Lung microvascular endothelial cell (primary cell): ENCODE measurements around the gene SHISA4. TPM values are rescaled to one million over a fixed set of nuclear protein-coding genes. Genes with fewer than 3 reads are reported as not detected.
A peak's percentile ranks its signal among the peaks of the same experiment; 100 is the strongest.
"Not testable (repeated sequence)": the region's sequence is repeated elsewhere in the genome, so short reads cannot be mapped to it uniquely, and the experiment has no call there.

Experiments used
- DNase-seq, 2 donors: peaks; one replicate each; pipeline versions ENCODE4 v3.0.0 to v3.0.0-alpha.2; 2010; ENCODE audit warnings: low read depth in 2 of 2
- total RNA-seq: library from RNA; depleted of rRNA; stranded (reverse); fragments of >200 nt; gene quantifications from 2 replicates; pipeline ENCODE4 v1.2.1, GENCODE V29; 2014

Gene SHISA4
- total RNA-seq, 1 donor from 2014 or later: 9.1 TPM

DNA sequence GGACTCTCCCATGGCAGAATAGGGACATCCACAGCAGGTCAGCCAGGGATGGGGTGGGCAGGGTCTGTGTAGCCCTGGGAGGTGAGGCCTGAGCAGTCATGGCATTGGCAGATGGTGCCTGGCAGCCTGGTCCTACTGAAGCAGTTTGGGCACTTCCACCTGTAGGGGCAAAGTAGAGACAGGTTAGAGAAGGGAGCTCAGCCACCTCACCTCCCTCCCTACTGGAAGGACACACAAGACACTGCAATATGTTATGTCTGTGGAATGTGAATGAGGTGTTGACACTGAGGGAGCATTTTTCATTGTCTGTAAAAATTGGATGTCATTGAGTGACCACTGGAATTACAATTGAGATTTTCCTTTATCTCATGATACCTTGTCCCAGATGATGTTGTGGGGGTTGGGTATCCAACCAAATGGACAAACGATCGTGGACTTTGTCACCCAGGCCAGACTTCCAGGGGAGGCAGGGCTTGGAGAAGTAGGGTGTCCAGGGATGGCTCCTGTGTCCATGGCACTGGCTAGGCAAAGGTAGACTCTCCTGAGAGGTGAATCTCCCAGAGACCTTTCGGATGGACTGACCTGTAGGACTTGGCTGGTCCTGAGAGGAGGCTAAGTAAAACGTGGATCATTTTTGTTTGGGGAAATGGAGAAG is 9.7 kb downstream of the SHISA4 start:
- no peak for DNase-seq

DNA sequence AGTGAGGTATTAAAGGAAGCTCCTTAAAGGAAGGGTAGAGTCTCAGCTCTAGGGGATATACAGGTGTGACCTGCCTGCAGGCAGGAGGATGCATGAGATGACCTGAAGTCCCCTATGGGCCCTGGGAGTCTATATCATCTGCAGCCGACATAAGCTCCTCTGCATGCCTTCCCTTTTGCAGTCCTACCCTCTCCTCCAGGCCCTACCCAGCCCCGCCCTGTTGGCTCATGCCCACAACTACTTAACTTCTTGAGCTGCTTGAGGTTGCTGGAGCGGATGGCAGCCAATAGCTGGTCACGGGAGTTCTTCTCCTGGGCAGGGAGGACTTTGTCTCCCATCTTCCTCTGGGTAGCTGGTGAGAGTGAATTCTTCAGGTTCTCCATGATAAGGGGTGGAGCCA is 10.3 kb downstream of the SHISA4 start:
- DNase-seq: no peak

DNA sequence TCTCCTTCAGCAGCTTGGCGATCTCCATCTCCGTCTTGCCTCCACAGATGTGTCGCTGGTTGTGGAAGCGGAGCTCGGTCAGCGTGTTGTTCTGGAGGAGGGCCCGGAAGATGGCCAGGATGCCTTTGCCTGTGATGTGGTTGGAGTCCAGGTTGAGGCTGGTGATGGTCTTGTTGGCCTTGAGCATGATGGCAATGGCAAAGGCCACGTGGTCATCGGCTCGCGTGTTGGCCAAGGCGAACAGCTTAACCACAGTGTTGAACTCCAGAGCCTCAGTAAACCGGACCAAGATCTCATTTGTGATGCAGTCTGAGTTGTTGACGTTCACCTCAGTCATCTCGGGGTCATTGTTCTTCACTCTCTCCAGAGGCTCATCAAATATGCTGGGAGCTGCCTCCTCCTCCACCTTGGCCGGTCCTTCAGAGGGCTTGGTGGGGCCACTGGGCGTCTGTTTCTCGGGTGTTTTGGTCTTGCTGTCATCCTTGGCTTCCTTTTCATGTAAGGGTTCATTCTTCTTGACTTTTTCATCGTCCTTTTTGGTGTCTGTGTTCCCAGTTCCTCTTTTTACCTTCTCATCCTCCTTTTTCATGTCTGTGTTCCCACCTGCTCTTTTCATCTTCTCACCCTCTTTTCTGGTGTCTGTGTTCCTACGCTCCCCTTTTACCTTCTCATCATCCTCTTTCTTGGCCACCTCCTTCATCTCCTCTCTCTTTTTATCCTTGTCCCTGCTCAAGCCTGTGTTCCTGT is 11.2 kb downstream of the SHISA4 start:
- DNase-seq: no peak

- DNase-seq: no peak
Observed at GRCh38 chr1:201900476-201900875, 11.8 kb downstream of the SHISA4 start.

DNA sequence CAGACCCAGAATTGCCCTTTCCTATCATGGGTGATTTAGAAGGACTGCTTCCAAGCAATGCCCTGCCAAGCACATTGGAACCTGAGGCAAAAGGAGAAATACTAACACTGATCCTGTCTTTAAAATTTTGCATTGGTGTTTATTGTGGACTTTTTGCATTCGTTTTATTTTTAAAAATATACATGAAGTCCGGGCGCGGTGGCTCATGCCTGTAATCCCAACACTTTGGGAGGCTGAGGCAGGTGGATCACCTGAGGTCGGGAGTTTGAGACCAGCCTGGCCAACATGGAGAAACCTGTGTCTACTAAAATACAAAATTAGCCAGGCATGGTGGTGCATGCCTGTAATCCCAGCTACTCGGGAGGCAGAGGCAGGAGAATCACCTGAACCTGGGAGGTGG is 12.3 kb downstream of the SHISA4 start:
- DNase-seq: not testable (repeated sequence)

DNA sequence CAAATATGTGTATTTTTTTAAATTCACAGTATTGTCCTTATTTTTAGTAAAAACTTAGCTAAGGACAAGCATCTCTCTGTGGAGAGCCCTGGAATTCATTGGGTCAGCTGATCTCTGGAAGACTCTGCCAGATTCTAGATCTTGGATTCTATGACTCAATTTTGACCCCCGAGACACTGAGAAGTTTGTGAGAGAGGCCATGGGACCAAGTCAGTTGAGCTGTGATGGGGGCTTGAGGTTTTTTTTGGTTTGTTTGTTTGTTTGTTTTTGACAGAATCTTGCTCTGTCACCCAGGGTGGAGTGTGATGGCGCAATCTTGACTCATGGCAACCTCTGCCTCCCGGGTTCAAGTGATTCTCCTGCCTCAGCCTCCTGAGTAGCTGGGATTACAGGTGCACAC is 13.5 kb downstream of the SHISA4 start:
- DNase-seq: no peak

DNA sequence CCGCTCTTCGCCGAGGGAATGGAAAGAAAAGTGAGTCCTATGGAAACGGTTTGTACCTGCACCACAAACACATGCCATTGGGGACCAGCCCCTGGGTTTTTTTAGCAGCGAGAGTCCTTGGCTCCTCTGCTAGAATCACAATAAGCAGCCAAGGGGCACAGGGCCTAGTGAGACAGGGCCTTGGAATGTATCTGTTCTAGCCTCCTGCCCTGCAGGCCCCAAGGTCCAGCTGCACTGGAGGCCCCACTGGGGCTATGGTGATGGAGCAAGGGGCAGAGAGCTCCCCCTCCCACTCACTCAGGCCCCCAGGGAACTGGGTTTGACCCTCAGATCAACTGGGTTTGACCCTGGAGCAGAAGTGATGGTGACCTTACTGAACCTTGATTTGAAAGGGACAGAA is 14.4 kb downstream of the SHISA4 start:
- DNase-seq: no peak

- DNase-seq: peak in 1 of 2 donors; percentile 87
Observed at GRCh38 chr1:201904579-201904978, 15.9 kb downstream of the SHISA4 start.

DNA sequence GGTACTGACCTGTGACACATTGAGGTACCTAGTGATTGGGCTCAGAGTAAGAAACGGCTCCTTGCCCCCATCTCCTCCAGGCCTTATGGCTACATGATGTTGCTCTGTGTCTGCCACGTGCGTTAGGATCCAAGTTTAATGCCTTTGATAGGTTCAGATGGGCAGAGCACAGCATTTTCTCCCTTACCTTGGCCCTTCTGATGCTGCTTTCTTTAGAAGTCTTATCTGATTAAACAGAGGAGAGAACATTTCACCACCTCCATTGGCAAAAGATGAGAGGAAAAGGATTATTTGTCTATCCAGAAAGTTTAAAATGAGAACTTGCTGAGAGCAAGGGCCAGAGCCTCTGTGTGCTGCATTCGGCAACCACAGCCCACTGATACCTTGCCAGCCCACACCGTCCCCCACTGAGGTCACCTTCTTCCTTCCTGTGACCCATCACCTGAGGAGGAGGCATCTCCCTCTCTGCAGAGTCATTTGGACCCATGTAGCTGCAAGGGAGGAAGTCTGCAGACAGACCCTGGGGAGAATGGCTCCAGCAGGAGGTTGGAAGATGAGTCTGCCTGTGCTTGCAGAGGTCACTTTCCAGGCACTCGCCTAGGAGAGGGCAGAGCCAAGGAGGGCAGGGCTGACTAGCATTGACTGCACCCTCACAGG is 16.7 kb downstream of the SHISA4 start:
- DNase-seq: no peak

GRCh38 chr1:201906336-201906735 is 17.6 kb downstream of the SHISA4 start:
- DNase-seq: no peak

DNA sequence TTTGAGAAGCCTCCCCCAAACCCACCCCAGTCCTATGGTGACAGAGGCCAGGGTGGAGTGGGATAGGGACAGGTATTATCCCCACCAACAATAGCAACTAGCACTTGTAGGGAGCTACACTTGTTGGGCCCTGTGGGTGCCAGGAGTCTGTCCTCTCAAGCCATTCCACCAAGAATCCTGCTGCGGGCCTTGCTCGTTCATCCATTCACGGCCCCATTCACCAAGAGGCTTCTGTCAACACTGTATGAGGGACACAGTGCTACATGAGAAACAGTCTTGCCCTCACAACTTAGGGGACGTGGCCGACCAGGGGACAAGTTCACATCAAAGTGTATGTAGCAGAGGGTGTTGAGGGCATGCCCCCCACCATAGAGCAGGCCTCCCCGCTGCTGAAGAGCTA is 18.9 kb downstream of the SHISA4 start:
- no peak for DNase-seq

DNA sequence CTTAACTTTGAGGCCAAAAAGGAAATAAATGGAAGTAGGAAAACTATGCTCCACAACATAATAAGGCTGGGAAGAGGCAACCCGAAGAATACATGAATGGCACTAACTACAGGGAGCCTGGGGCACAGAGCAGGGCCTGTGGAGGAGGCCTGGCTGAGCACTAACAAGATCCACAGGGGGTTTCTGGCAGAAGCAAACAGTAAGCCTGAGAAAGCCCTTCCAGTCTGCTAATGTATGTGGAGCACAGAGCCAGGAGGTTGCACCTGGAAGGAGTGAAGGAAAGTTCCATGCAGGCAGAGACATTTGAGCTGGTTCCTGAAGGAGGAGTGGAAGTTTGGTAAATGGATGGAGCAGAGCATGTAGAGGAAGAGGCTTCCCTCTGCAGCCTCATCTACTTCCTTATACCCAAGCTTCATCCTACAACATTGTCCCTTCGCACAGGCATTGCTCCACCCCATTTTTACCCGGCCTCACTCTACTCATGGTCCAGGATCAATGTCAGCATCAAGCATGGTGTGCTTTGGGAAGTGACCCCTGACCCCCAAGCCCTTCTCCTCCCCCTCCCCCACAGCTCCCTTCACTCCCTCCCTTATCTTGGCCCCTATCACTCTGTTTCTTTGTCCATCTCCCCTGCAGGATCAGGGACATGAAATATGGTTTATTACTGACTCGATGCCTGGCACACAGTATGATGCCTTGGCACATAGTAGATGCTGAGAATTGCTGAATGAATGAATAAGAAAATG is 23.3 kb downstream of the SHISA4 start:
- DNase-seq: no peak

- peak in 1 of 2 donors; percentile 13 for DNase-seq
Observed at GRCh38 chr1:201912832-201913231, 24.1 kb downstream of the SHISA4 start.

DNA sequence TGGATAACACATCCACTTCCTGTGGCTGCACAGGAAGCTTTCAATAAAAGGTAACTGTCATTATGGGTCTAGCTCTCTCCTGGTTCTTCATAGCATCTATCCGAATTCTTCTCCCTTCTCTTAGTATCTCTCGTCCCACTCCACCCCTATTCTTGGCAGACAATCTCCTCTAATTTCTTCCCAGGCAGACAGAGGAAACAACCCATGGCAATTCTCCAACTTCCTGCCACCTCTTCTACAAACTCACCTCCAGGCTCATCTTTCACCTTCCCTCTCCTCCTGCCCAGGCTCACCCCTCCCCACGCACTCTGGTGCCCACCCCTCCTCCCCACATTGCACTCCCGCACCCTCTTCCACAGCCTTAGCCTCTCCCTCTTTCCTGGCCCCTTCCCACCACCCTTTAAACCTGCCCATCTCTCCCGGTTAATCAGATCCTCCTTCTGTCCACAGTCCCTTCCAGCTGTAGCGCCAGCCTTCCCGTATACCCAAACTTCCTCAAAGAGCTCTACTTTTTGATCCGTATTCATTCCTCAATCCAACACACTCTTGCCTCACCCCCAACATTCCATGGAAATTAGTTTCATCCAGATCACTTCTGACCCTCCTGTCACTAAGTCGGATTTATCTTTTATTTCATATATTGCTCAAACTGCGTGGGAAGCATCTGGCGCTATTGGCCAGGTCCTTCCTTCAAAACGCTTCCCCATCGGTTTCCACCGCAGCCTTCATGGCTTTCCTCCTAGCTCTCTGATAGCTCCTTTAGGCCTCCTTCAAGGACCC is 25.9 kb downstream of the SHISA4 start:
- no peak for DNase-seq

DNA sequence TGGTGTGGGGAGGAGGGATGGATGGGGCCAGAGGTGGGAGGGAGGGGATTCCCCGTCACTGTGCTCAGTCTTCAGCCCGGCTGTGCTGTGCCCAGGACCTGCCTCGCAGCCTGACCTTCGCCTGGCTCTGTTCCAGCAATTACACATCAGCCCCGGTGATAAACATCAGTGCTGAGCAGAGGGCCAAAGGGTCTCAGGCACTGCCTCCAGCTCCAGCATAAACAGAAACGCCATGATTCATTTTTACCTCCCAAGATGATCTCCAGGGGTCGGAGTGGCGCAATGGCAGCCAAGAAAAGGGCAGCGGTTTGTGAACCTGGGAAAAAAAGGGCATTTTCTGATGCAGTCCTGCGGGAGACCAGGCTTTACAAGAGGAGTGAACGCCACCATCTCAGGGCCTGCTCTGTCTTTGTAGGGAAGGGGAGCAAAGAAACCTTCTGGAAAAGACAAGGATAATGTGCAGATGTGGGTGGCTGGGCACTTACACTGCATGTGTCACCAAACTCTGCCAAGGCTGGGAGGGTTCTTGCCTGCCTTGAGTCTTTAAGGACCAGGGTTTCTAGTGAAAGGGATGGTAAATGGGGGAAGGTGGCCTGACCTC is 28.1 kb downstream of the SHISA4 start:
- peak; percentile 95 to 96 for DNase-seq

DNA sequence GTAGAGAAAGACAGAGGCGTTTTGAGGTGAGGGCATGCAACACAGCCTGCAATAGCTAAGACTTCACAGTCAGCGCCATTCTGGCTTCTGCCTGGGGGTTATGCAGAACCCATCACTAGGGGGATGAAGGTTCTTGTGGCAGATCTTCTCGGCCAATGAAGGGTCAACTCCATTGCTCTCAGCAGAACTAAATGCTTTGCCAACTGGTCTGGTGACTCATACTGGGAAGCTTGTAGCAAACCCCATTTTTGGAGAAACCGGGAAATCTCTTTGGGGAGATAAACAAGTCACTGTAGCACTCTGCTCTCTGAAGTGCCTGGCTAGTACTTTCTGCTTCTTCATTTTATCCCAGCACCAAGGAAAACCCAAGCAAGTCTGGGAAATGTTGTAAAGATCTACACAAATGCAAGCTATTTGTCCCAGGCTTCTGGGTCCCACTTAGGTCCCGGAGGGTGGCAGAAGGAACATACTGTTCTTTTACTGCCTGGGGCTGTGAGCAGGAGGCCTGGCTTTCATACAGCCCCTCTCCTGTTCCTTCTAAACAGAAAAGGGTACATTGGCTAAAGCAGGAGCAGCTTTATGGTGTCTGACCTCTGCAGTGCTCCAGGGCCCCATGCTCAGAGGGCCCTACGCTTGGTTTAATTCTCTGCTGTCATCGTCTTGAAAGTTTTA is 28.8 kb downstream of the SHISA4 start:
- DNase-seq: peak; percentile 20 to 82

GRCh38 chr1:201918343-201918742 is 29.6 kb downstream of the SHISA4 start:
- DNase-seq: no peak

- no peak for DNase-seq
Observed at GRCh38 chr1:201921952-201922558, 33.4 kb downstream of the SHISA4 start.

DNA sequence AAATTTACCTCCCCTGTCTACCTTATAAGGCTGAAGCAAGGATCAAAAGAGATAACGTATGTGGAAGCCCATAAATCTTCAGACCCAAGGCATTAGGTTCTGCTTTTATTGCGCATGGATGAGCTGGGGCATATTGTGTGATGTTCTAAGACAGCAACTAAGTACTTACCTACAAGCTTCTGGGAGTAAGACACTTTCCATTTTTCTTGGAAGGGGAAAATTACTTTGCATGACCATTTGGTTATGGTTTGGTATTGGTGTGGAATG is 36.5 kb downstream of the SHISA4 start:
- DNase-seq: no peak
